NT2/D1 (cell line): Measurements from ENCODE around the gene PDK2.

ENCODE experiments used
- SUZ12 ChIP-seq: IDR thresholded peaks from 2 replicates; pipeline ENCODE4 v1.6.1; 2011; ENCODE audit not compliant: insufficient read length, insufficient read depth; ENCODE audit errors: extremely low read depth
- YY1 ChIP-seq: IDR thresholded peaks from 2 replicates; pipeline ENCODE4 v1.6.1; 2011; ENCODE audit not compliant: insufficient read length, insufficient read depth
- ZNF274 ChIP-seq: IDR thresholded peaks from 2 replicates; pipeline ENCODE4 v1.6.1; 2011; ENCODE audit warnings: mild to moderate bottlenecking, low read depth, low read length

GRCh38 chr17:50065056-50065455, 30.1 kb upstream of the PDK2 start:
- TF ChIP-seq YY1 = no peak
- TF ChIP-seq ZNF274 = no peak
- TF ChIP-seq SUZ12 = no peak
